A549 (cell line): ENCODE data around the gene LCNL1.

Experiments
- CBX8 ChIP-seq: fragments of 200-600 bp; sonication (generic); IDR thresholded peaks from 2 replicates; pipeline ENCODE4 v1.6.1; 2016
- CHD2 ChIP-seq: fragments of 150-350 bp; IDR thresholded peaks from 2 replicates; pipeline ENCODE4 v1.6.1; 2014; ENCODE audit warnings: low read length; ENCODE audit not compliant: partially characterized antibody
- HDAC2 ChIP-seq: fragments of 200-600 bp; sonication (generic); IDR thresholded peaks from 2 replicates; pipeline ENCODE4 v1.6.1; 2016
- MAZ ChIP-seq: fragments of 150-350 bp; IDR thresholded peaks from 2 replicates; pipeline ENCODE4 v1.6.1; 2014; ENCODE audit warnings: antibody characterized with exemption, low read depth, low read length, borderline replicate concordance
- MYC ChIP-seq: IDR thresholded peaks from 2 replicates; pipeline ENCODE4 v1.6.1; 2012; ENCODE audit warnings: mild to moderate bottlenecking, inconsistent platforms, low read length, improper control_type of control experiment, borderline replicate concordance
- NPAS2 ChIP-seq: fragments of 250-450 bp; sonication (Bioruptor Pico); IDR thresholded peaks from 2 replicates; pipeline ENCODE4 v1.8.0; 2022; ENCODE audit warnings: mild to moderate bottlenecking, moderate library complexity, borderline replicate concordance
- POLR2A ChIP-seq: IDR thresholded peaks from 2 replicates; pipeline ENCODE4 v1.6.1; 2012; ENCODE audit warnings: mild to moderate bottlenecking, low read length
- POLR2AphosphoS2 ChIP-seq: conservative IDR thresholded peaks from 2 replicates; pipeline ENCODE4 v1.6.1; 2012; ENCODE audit warnings: low read length, improper control_type of control experiment, inconsistent platforms
- RCOR1 ChIP-seq: fragments of 150-350 bp; IDR thresholded peaks from 2 replicates; pipeline ENCODE4 v1.6.1; 2014; ENCODE audit warnings: antibody characterized with exemption, low read length, low read depth
- TF ChIP-seq, protein P1 (sequence below): fragments of >200 bp; sonication (Bioruptor Twin); formaldehyde crosslinking; IDR thresholded peaks from 3 replicates; pipeline ENCODE4 v1.5.1; 2016
- TF ChIP-seq, protein P2 (sequence below): IDR thresholded peaks from 2 replicates; pipeline ENCODE4 v1.6.1; 2012
- TF ChIP-seq, protein P3 (sequence below): fragments of 450-650 bp; IDR thresholded peaks from 2 replicates; pipeline ENCODE4 v1.6.1; 2014; ENCODE audit warnings: antibody characterized with exemption

DNA sequence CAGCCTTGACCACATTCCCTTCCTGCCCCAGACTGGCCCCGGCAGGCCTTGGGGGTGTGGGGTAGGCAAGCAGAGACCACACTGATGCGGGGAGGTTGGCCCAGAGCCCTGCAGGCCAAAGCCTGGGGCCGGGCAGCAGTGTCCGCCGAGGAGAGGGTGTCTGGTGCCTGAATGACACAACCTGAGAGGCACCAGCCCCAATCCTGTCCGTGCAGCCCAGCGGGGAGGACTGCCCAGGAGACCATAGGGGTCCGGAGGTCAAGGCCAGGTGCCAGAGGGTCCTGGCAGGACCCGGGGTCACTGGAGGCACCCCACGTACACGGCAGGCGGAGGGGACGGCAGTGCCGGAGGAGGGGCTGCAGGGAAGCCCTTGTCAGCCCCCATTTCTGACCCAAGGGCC, 11.0 kb upstream of the LCNL1 start:
- no peak for TF ChIP-seq POLR2A
- no peak for TF ChIP-seq MYC
- TF ChIP-seq, protein P1, sequence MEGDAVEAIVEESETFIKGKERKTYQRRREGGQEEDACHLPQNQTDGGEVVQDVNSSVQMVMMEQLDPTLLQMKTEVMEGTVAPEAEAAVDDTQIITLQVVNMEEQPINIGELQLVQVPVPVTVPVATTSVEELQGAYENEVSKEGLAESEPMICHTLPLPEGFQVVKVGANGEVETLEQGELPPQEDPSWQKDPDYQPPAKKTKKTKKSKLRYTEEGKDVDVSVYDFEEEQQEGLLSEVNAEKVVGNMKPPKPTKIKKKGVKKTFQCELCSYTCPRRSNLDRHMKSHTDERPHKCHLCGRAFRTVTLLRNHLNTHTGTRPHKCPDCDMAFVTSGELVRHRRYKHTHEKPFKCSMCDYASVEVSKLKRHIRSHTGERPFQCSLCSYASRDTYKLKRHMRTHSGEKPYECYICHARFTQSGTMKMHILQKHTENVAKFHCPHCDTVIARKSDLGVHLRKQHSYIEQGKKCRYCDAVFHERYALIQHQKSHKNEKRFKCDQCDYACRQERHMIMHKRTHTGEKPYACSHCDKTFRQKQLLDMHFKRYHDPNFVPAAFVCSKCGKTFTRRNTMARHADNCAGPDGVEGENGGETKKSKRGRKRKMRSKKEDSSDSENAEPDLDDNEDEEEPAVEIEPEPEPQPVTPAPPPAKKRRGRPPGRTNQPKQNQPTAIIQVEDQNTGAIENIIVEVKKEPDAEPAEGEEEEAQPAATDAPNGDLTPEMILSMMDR: no peak
- TF ChIP-seq, protein P2, sequence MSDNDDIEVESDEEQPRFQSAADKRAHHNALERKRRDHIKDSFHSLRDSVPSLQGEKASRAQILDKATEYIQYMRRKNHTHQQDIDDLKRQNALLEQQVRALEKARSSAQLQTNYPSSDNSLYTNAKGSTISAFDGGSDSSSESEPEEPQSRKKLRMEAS: no peak
- TF ChIP-seq RCOR1: no peak
- TF ChIP-seq MAZ: no peak
- TF ChIP-seq, protein P3, sequence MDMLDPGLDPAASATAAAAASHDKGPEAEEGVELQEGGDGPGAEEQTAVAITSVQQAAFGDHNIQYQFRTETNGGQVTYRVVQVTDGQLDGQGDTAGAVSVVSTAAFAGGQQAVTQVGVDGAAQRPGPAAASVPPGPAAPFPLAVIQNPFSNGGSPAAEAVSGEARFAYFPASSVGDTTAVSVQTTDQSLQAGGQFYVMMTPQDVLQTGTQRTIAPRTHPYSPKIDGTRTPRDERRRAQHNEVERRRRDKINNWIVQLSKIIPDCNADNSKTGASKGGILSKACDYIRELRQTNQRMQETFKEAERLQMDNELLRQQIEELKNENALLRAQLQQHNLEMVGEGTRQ: no peak
- TF ChIP-seq HDAC2: no peak
- TF ChIP-seq CHD2: no peak
- no peak for TF ChIP-seq CBX8
- no peak for TF ChIP-seq NPAS2 (CRISPR knock-in tag)
- TF ChIP-seq POLR2AphosphoS2: no peak
